NCI-H2227 (cell line): ENCODE measurements around the gene DYRK2.

Experiments used
- DNase-seq: peaks from one replicate; lab custom pipeline; 2025; ENCODE audit not compliant: unreplicated experiment; lab: John Stamatoyannopoulos, UW

DYRK2 gene

GRCh38 chr12:67648521-67649260 lies at the start of gene DYRK2:
Gene DYRK2 (plus strand): TSS chr12:67648745. CDS start chr12:67649134, 389 bp downstream.
- DNase-seq: peak; percentile 82

GRCh38 chr12:67599691-67600090 lies 48.9 kb upstream of the DYRK2 start:
- no peak for DNase-seq

- DNase-seq: no peak
Measured at GRCh38 chr12:67601126-67601525, 47.4 kb upstream of the DYRK2 start.

DNA sequence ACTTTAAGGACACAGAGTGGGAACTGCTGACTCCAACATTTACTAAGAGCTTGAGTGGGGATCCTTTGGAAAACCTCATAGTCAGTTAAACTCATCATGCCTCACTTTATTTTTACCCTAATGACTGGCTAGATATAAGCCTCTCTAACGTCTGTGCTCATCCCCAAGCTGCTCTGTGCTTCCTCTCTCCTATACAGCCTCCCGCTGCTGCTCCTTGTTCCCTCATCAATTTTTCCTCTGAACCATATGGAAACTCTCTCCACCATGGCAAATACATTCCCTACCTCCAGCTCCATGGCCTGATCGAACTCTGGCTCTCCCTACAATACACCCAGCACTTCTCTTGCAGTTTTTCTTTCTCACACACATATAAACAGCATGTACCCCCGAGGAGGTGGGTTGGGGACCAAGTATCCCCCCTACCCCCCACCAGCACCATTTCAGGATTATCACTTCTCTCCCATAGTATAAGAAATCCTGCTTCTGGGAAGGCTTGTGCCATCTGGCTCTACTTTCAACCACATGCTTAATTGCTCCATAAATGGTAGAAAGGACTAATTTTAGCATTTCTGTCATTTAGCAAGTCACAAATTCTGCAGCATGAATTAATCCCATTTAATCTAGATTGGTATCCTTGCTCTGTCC lies 39.2 kb upstream of the DYRK2 start:
- DNase-seq: no peak

GRCh38 chr12:67613040-67613439 lies 35.5 kb upstream of the DYRK2 start:
- DNase-seq: no peak

DNA sequence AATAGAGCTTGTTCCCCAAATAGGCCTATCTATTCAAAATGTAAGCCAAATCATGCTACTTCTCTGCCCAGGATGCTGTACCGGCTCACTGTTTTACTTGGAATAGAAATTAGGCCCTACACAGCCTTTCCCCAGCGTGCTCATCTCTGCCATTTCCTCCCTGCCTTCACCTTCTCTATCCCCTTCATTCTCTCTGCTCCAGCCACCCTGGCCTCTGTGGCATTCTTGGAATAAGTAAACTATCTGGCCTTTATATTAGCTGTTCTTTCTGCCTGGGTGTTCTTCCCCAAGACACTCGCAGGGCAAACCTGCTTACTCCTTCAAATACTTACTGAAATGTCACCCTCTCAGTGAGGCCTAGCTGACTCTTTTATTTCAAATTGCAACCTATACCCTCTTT lies 30.9 kb upstream of the DYRK2 start:
- DNase-seq: no peak

DNA sequence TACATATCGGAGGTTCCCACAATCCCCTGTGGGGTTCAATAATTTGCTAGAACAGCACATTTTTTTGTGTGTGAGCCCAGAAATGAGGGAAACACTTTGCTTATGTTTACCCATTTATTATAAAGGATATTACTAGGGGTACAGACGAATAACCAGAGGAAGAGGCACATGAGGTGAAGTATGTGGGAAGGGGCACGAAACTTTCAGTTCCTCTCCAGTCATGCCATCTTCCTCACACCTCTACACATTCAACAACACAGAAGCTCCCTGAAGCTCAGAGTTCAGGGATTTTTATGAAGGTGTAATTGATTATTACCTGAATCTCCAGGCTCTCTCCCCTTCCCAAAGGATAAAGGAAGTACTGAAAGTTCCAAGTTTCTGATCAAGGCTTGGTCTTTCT lies 30.2 kb upstream of the DYRK2 start:
- no peak for DNase-seq

- no peak for DNase-seq
Measured at GRCh38 chr12:67621112-67621511, 27.4 kb upstream of the DYRK2 start.

- DNase-seq: no peak
Measured at GRCh38 chr12:67621926-67622325, 26.6 kb upstream of the DYRK2 start.

- DNase-seq: no peak
Measured at GRCh38 chr12:67623259-67623658, 25.3 kb upstream of the DYRK2 start.

DNA sequence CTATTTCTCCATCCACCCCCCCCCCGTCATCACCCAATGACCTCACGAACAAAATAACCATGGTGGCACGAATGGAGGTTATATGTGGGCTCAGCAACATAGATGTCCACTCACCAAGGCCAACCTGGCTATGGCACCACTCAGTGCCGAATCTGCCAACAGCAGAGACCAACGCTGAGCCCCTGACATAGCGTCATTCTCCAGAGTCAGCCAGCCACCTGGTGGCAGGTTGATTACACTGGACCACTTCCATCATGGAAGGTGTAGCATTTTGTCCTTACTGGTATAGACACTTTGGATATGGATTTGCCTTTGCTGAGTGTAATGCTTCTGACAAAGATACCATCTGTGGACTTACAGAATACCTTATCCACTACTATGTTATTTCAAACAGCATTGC lies 24.2 kb upstream of the DYRK2 start:
- no peak for DNase-seq

- DNase-seq: no peak
Measured at GRCh38 chr12:67625004-67625403, 23.5 kb upstream of the DYRK2 start.

DNA sequence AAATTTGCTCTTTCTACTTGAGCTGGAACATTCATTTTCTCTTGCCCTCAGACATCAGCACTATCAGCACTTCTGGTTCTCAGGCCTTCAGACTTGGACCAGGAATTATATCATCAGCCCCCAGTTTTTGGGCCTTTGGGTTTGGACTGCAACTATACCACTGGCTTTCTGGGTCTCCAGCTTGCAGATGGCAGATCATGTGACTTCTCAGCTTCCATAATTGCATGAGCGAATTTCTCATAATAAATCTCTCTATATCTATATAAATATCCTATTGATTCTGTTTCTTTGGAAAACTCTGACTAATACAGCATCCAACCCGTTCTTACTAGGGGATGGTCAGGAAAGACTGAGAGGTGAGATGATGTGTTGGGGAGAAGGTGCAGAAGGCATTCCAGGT lies 22.4 kb upstream of the DYRK2 start:
- DNase-seq: no peak

- DNase-seq: no peak
Measured at GRCh38 chr12:67630373-67631088, 18.0 kb upstream of the DYRK2 start.

GRCh38 chr12:67632005-67632404 lies 16.5 kb upstream of the DYRK2 start:
- DNase-seq: no peak

- DNase-seq: no peak
Measured at GRCh38 chr12:67633024-67633610, 15.4 kb upstream of the DYRK2 start.

DNA sequence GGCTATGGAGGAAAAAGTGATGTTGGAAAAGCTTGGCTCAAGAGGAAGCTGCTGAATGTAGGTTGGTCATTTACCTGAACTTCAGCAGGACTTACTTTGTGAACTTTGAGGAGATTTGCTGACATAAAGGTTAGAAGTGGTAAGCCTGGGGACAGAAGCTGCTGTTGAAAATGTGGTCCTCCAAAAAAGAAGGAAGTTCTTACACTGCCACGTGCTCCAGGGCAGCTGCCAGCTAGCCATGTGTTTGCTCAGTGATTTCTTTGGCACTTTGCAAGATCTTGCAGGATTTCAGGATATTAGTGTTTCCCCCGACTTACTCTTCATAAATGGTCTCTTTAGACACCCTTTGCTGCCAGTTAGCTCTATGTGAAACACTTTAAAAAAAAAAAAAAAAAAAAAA lies 14.8 kb upstream of the DYRK2 start:
- DNase-seq: no peak

DNA sequence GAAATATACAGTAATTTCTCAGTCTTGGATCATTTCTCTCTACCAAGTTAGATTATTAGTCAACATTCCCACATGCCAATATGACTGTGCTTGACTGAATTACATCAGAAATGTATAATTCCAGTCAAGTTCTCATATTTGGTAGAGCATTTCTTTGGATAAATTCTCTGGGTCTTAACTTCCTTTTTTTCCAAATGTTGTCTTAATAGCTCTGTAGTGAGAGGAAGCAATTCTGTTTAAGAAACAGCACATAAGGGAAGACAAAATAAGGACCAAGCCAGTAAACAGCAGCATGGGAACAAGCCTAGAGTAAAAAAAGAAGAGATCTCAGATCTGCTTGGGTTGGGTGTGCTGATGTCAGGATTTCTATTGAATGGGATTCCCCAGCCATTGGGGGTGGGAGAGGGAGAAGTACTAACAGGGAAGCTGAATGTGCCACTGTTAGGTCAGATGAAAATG lies 14.2 kb upstream of the DYRK2 start:
- no peak for DNase-seq

GRCh38 chr12:67637718-67638117 lies 10.8 kb upstream of the DYRK2 start:
- no peak for DNase-seq

DNA sequence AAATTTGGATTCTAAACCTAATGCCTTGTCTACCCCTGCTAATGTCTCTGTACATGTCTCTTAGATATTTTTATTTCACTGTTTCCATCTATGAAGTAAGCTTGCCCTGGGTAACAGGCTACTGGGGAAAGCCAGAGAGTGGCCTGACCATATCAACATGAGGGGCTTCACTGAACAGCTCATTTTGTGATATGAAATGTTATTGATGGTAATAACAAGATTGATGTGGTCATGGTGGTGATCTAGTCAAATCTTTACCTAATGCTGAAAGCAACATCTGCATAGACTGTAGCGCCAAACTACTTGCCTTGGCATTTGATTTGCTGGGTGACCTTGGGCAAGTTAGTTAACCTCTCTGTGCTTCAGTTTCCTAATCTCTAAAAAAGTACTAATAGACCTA lies 9.9 kb upstream of the DYRK2 start:
- DNase-seq: no peak

DNA sequence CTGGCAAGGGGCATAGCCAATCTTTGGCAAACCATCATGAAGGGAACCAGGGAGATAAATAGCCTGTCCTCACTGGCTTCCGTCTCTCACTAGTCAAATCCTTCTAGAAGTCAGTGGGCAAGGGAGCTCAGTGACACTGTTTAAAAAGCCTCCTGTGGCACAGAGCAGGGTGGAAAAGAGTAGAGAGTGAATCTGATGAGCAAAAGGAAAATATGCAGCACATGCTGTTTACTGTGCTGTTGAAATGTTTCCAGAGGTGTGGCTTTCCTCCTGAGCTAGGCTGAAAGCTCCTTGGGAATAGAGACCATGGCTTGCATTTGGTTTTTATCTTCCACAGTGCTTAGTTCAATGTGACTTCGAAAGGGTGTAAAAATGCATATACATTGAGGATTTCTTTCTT lies 7.7 kb upstream of the DYRK2 start:
- DNase-seq: no peak

DNA sequence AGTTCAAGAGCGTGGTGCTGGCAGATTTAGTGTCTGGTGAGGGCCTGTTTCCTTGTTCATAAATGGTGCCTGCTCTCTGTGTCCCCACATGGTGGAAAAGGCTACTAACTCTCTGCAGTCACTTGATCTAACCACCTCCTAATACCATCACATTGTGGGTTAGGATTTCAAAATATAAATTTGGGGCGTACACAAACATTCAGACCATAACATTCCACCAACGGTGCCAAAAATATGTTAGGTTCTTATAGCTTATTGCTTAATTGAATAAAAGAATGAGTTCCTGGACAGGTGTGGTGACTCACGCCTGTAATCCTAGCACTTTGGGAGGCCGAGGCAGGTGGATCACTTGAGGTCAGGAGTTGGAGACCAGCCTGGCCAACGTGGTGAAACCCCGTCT lies 3.4 kb upstream of the DYRK2 start:
- DNase-seq: no peak
